Natural killer cell treated with Interleukin-12 subunit alpha and Interleukin-12 subunit beta and Interleukin-15 and Interleukin-18, amount 100 ng/mL, for 72 hours (primary cell): ENCODE measurements around the gene PDE1C. TPM values are rescaled to one million over a fixed set of nuclear protein-coding genes. Genes with fewer than 3 reads are reported as not detected.
A peak's percentile ranks its signal among the peaks of the same experiment; 100 is the strongest.

Experiments used
- ATAC-seq, 2 donors: fragments of 150-1000 bp; cut with Tn5 transposase in 1 of 2; sonication (Bioruptor Pico), chemical (Tn5 transposase) in 1 of 2; 2 replicates each; pipeline ENCODE4 v1.10.0; 2021
- DNase-seq: peaks from one replicate; pipeline ENCODE4 v3.0.0; 2022; ENCODE audit warnings: low spot score
- H3K27ac Mint-ChIP-seq, 2 donors: 1 replicate in 1 of 2; 2 replicates in 1 of 2; pipeline ENCODE4 v1.8.0; 2022; ENCODE audit warnings: mixed read lengths in 2 of 2, mild to moderate bottlenecking in 1 of 2, moderate library complexity in 1 of 2
- H3K27me3 Mint-ChIP-seq, 2 donors: 1 replicate in 1 of 2; 2 replicates in 1 of 2; pipeline ENCODE4 v1.8.0; 2022; ENCODE audit warnings: mixed read lengths in 2 of 2
- H3K36me3 Mint-ChIP-seq: one replicate; pipeline ENCODE4 v1.8.0; 2022; ENCODE audit warnings: mixed read lengths
- H3K4me1 Mint-ChIP-seq, 2 donors: 1 replicate in 1 of 2; 2 replicates in 1 of 2; pipeline ENCODE4 v1.8.0; 2022; ENCODE audit warnings: low read depth in 2 of 2, mixed read lengths in 2 of 2, mild to moderate bottlenecking in 1 of 2
- H3K4me3 Mint-ChIP-seq: one replicate; pipeline ENCODE4 v1.8.0; 2022; ENCODE audit warnings: mixed read lengths
- H3K9me3 Mint-ChIP-seq: 2 replicates; pipeline ENCODE4 v1.8.0; 2022; ENCODE audit warnings: mixed read lengths
- total RNA-seq, 2 donors: library from RNA; stranded (reverse); gene quantifications; one replicate each; pipeline ENCODE4 v1.2.3, GENCODE V29; 2022

Gene PDE1C
- total RNA-seq, 2 donors from 2014 or later = 0.12 to 0.39 TPM

DNA sequence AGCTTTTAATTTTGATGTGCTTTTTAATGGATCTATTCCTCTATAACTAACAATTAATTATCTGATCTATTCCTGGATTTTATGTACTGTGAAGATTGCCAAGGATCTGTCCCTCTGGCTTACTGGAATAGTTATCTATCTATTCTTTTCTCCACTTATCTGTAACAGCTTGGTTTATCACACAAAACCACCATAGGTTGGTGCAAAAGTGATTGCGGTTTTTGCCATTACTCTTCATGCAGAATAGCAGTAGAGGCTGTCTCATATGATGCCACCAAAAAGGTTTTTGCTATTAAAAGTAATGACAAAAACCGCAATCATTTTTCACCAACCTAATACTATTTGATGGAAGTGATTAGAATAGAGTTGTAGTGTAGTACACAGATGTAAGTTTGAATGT, 115.7 kb downstream of the PDE1C start:
- Mint-ChIP-seq H3K27me3 (no peaks in the 10 kb centered on the region), H3K4me1 (peaks cover 6 to 7% of the 10 kb centered on the region in 2 donors), H3K27ac (no peak overlapping the region), H3K9me3 (peaks cover 3% of the 10 kb centered on the region), H3K4me3 (no peak overlapping the region), H3K36me3 (no peaks in the 10 kb centered on the region)
- DNase-seq (no peak), ATAC-seq (no peak)

DNA sequence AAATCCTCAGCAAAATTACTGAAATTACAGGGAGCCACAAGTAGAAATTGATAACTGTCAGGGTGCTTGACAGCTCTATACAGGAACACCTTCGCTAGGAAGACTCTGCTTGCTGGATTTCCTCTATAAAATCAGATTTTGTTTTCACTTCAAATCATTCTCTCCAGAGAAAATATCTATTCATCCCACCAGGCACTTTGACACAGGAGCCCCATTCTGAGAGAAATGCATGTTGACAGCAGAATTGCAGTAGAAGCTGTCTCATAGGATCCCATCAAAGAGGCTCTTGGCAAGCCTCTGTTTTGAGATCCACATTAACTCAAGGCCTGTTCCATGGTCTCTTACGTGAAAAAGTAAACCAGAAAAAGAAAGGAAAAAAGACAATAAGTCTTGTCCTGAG, 116.8 kb downstream of the PDE1C start:
- Mint-ChIP-seq H3K9me3 (peaks cover 3% of the 10 kb centered on the region), H3K4me3 (no peak overlapping the region), H3K36me3 (no peaks in the 10 kb centered on the region), H3K4me1 (peaks cover 6 to 7% of the 10 kb centered on the region in 2 donors), H3K27ac (no peak overlapping the region), H3K27me3 (no peaks in the 10 kb centered on the region)
- ATAC-seq (no peak), DNase-seq (no peak)

DNA sequence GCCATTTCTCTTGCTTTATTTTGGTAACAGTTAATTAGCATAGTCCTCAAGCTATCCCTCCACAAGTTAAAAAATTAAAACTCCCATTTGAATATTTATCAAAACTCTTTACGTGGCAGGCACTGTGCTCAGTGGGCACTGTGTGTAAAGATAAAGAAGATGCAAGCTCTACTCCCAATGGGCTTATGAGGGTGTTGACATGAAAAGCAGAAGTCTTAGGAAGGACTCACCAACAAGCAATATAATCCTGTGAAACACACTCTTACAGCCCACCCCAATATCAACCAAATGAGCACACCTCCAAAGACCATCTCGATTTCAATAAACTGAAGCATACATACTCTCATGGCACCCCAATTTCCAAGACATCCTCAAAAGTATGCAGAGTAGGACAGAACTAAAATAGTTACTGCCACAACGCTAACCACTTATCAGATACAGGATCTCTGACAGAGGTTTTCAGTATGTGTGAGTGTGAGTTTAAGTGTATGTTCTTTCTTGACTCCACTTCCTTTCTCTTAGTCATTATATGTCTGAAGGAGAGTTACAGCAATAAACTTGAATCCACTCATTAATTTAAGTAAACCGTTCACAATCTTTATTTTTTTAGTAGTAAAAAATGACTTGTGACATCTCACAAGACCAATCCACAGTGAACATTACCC, 120.0 kb downstream of the PDE1C start:
- ATAC-seq = peak in 1 of 2 donors; percentile 74
- Mint-ChIP-seq H3K27ac (no peak overlapping the region), H3K4me3 (peak overlapping the region; percentile 49), H3K27me3 (no peaks in the 10 kb centered on the region), H3K36me3 (peaks cover 9% of the 10 kb centered on the region), H3K4me1 (peaks cover 6 to 7% of the 10 kb centered on the region in 2 donors), H3K9me3 (peaks cover 8% of the 10 kb centered on the region)
- no peak for DNase-seq

DNA sequence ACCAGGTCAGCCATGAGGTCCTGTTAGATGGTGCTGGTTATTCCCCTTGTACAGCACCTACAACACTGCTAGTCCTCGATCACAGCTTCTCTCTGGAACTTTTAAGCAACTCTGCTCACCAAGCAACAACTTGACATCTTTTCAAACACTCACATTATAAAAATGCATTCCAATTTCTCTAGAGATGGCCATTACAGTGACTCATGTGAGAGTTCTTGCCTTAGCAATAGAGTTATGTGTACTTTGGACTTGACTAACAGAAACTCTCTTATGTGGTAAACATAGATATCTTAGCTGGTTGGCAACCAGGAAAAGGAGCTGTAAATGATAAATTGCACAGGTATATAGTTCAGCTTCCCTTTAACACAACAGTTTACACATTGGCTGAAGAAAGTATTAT, 122.2 kb downstream of the PDE1C start:
- H3K4me3 Mint-ChIP-seq = no peak overlapping the region
- peaks cover 9% of the 10 kb centered on the region for H3K36me3 Mint-ChIP-seq
- H3K27ac Mint-ChIP-seq = no peak overlapping the region
- H3K4me1 Mint-ChIP-seq = peaks cover 6 to 7% of the 10 kb centered on the region in 2 donors
- ATAC-seq (no peak), DNase-seq (no peak)
- H3K9me3 Mint-ChIP-seq = peaks cover 8% of the 10 kb centered on the region
- H3K27me3 Mint-ChIP-seq = no peaks in the 10 kb centered on the region

DNA sequence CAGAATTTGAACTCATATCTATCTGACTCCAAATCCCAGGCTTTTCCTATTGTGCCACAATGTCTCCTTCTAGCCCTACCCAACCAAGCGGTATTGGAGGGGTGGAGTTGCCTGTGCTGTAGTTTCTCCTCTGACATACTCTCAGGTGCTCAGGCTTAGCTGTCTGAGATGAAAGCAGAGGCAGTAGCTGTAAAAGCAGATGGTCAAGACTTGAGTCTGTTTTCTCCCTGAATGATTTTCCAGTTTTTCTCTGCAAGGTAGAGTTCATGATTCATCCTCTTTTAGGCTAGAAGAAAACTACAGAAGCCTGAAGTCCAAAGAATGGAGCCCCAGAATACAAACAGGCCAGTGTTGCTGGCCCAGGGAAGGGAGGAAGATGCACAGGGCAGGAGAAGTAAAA, 130.0 kb downstream of the PDE1C start:
- ATAC-seq (no peak), DNase-seq (no peak)
- H3K27me3 Mint-ChIP-seq = no peaks in the 10 kb centered on the region
- H3K4me3 Mint-ChIP-seq = no peak overlapping the region
- no peaks in the 10 kb centered on the region for H3K9me3 Mint-ChIP-seq
- H3K4me1 Mint-ChIP-seq = no peaks in the 10 kb centered on the region
- H3K27ac Mint-ChIP-seq = no peak overlapping the region
- no peaks in the 10 kb centered on the region for H3K36me3 Mint-ChIP-seq

DNA sequence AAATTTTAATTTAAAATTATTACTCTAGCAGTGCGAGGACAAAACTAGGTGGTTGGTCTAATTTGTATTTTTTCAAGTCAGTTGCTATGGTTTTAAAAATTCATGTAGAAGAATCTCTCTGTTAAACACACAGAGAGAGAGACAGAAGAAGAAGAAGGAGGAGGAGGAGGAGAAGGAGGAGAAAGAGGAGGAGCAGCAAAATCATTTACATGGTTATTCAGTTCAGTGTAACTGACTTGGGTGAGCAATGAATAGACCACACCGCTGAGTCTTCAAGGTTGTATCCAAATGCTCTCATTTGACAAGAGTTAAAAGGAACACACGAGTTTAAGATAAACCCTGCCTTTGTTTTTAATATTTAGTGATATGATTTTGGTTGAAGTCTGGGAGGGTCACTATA, 131.1 kb downstream of the PDE1C start:
- Mint-ChIP-seq H3K27ac (no peak overlapping the region), H3K9me3 (no peaks in the 10 kb centered on the region), H3K36me3 (no peaks in the 10 kb centered on the region), H3K4me3 (no peak overlapping the region), H3K27me3 (no peaks in the 10 kb centered on the region), H3K4me1 (no peaks in the 10 kb centered on the region)
- DNase-seq = no peak
- ATAC-seq = no peak

DNA sequence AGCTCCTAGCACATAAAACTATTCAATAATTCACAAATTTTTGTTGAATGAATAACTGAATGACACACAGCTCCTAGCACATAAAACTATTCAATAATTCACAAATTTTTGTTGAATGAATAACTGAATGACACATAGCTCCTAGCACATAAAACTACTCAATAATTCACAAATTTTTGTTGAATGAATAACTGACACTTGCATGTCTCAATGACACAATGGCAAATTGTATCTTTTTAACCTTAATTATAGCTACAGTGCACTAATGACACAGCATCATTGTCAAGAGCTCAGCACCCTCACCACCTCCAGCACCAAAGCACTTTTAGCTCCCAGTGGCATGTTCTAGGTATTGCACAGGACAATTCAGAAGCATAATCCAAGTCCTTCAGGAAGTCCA, 131.6 kb downstream of the PDE1C start:
- Mint-ChIP-seq H3K4me3 (no peak overlapping the region), H3K9me3 (no peaks in the 10 kb centered on the region), H3K36me3 (no peaks in the 10 kb centered on the region), H3K27me3 (no peaks in the 10 kb centered on the region), H3K4me1 (no peaks in the 10 kb centered on the region), H3K27ac (no peak overlapping the region)
- DNase-seq = no peak
- no peak for ATAC-seq

DNA sequence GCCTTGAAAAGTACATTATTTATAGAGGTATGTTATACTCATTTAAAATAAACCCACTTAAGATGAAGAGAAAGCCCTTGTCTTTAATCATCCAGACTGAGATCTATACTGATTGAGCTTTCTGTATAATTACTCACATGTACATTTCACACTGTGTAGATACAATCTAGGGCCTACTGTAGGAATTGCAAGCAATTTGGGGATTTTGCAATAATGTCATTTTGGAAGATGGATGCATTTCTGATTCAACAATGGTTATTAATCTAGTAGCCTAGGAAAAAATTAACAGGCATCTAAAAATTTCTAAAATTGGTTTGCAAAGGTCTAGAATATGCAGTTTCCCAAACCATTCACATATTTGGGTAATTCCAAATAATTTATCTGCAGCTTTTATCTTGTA, 132.2 kb downstream of the PDE1C start:
- H3K36me3 Mint-ChIP-seq = no peaks in the 10 kb centered on the region
- no peaks in the 10 kb centered on the region for H3K27me3 Mint-ChIP-seq
- H3K4me3 Mint-ChIP-seq = no peak overlapping the region
- no peaks in the 10 kb centered on the region for H3K9me3 Mint-ChIP-seq
- ATAC-seq = no peak
- H3K27ac Mint-ChIP-seq = no peak overlapping the region
- DNase-seq = no peak
- no peaks in the 10 kb centered on the region for H3K4me1 Mint-ChIP-seq

DNA sequence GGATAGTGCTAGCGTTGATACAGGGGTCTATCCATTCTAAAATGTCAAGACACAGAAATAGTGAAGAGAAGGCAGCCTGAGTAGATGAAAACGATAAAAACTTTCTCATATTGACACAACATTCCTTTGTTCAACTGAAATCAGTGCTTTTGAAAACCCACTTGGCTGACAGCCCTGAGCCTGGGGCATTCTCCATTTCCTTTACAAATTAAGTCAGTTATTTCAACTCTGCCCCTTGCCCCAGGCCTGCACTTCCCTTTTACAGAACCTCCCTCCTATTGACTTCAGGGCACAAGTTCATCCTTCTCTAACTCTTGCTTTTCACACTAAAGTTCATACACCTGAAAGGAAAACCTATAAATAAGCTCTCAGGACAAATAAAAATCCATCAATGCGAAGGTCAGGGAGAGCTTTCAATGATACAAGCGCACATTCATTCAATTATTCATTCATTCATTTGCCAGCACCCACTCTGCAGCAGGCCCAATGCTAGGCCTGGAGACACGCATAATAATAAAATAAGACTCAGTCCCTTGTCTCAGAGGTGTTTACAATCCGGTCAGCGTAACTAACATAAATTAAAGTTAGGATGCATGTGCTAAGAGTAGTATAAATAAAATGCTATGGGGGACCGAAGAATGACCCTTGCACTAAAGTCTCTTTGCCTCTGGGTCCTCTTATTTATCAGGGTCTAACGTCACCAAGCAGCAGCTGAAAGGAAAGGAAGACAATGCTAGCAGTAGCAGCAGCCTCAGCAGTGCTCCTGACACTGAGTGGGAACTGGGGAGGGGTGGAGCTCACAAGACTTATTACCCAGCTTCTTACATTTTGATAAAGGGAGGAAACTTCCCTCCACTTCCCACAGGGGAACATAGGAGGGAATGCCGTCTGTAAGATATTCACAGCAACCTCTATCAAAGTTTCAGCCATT, 134.8 kb downstream of the PDE1C start:
- no peak overlapping the region for H3K27ac Mint-ChIP-seq
- no peaks in the 10 kb centered on the region for H3K4me1 Mint-ChIP-seq
- H3K27me3 Mint-ChIP-seq = no peaks in the 10 kb centered on the region
- peaks cover 3% of the 10 kb centered on the region for H3K9me3 Mint-ChIP-seq
- ATAC-seq (no peak), DNase-seq (no peak)
- H3K36me3 Mint-ChIP-seq = no peaks in the 10 kb centered on the region
- H3K4me3 Mint-ChIP-seq = no peak overlapping the region

DNA sequence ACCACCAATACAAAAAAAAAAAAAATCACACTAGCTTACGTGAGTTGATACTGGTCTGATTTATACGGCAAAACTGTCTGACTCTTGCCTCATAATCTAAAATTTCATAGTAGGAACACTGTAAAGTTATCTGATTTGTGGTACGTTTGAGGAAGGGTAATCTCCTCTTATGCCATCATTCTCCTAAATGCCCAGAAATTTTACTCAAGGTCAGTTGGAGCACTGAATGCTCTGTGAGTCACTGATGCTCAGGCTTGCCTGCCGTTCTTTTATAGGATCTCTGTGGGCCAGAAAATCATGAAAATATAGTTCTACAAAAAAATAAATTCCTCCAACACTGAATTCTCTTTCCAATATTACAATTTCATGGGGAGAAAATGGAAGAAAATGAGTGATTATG, 135.7 kb downstream of the PDE1C start:
- no peak for ATAC-seq

DNA sequence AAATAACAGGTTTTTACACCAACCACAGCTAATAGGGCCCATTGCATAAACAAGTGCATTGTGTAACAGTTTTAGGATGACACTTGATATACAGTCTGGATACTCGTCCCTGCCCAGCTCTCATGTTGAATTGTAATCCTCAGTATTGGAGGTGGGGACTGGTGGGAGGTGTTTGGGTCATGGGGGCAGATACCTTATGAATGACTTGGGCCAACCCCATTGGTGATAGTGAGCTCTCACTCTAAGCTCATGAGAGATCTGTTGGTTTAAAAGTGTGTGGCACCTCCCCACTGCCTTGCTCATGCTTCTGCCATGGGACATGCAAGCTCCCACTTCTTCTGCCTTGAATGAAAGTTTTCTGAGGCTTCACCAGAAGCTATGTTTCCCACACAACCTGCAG, 136.7 kb downstream of the PDE1C start:
- H3K36me3 Mint-ChIP-seq = peaks cover 4% of the 10 kb centered on the region
- ATAC-seq = no peak
- no peak overlapping the region for H3K27ac Mint-ChIP-seq
- no peak for DNase-seq
- H3K9me3 Mint-ChIP-seq = peaks cover 14% of the 10 kb centered on the region
- H3K4me3 Mint-ChIP-seq = no peak overlapping the region
- no peaks in the 10 kb centered on the region for H3K27me3 Mint-ChIP-seq
- no peaks in the 10 kb centered on the region for H3K4me1 Mint-ChIP-seq

More for the DNA sequence above, 135.7 kb downstream of the PDE1C start:
- Mint-ChIP-seq H3K4me3 (no peak overlapping the region), H3K27ac (no peak overlapping the region), H3K27me3 (no peaks in the 10 kb centered on the region), H3K9me3 (peaks cover 6% of the 10 kb centered on the region), H3K36me3 (peaks cover 2% of the 10 kb centered on the region), H3K4me1 (no peaks in the 10 kb centered on the region)
- DNase-seq = no peak

DNA sequence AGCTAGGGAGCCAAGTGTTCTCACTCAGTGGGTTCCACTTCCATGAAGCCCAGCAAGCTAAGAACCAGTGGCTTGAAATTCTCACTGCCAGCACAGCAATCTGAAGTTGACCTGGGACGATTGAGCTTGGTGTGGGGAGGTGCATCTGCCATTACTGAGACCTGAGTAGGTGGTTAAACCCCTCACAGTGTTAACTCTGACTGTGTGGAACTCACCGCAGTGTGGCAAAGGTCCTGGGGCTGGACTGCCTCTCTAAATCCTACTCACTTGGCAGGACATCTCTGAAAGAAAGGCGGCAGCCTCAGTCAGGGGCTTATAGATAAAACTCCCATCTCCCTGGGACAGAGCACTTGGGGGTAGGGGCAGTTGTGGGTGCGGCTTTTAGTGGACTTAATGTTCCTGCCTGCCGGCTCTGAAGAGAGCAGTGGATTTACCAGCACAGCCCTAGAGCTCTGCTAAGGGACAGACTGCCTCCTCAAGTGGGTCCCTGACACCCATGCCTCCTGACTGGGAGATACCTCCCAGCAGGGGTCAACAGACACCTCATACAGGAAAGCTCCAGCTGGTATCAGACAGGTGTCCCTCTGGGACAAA, 143.1 kb downstream of the PDE1C start:
- Mint-ChIP-seq H3K4me1 (no peaks in the 10 kb centered on the region), H3K27ac (no peak overlapping the region), H3K36me3 (peaks cover 4% of the 10 kb centered on the region), H3K9me3 (peaks cover 14% of the 10 kb centered on the region), H3K4me3 (no peak overlapping the region), H3K27me3 (peaks cover 3 to 7% of the 10 kb centered on the region in 2 donors)
- ATAC-seq (no peak), DNase-seq (no peak)

DNA sequence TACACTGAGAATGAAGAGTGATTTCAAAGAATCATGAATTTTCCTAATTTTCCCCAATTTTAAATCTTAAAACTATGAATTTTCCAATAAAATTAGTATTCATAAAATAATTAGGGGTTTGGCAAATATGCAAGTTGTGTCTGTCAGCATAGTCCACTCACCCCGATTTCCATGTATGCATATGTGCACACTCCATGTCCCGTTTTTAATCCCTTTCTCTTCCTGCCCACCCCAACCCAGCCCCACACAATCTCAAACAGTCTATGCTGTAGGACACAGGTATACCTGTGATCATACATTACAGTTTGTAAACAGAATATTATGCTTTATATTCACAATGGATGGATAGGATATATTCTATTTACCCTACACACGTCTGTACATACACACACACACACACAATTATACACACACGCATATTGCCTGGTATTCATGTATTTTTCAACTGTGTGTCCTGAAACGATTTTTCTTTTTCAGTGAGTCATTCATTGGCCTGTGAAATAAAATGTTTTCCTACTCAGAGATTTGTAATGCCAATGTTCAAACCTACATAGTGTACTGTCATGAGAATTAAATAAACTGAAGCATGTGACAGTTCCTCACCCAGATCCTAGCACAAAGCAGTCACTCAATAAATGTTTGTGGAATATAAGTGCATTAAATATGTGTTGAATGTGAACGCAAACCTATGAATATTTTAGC, 144.3 kb downstream of the PDE1C start:
- ATAC-seq (no peak), DNase-seq (no peak)
- H3K4me3 Mint-ChIP-seq = no peak overlapping the region
- peaks cover 12% of the 10 kb centered on the region for H3K9me3 Mint-ChIP-seq
- no peaks in the 10 kb centered on the region for H3K4me1 Mint-ChIP-seq
- H3K27me3 Mint-ChIP-seq = peaks cover 3 to 7% of the 10 kb centered on the region in 2 donors
- H3K27ac Mint-ChIP-seq = no peak overlapping the region
- peaks cover 4% of the 10 kb centered on the region for H3K36me3 Mint-ChIP-seq
